Measurements from ENCODE around the gene PLXNC1. TPM values are rescaled to one million over a fixed set of nuclear protein-coding genes. Genes with fewer than 3 reads are reported as not detected.

Gene PLXNC1
- total RNA-seq, 1 experiment from 2014 or later = 0.30 TPM

GRCh38 chr12:94211021-94211420, 62.6 kb downstream of the PLXNC1 start:
- Histone ChIP-seq H3K9me3 (ENCODE audit: low read depth, low read length, poor library complexity, severe bottlenecking) (no peaks in the 10 kb centered on the region), H3K4me1 (ENCODE audit: insufficient read depth, low read length, poor library complexity, severe bottlenecking) (no peaks in the 10 kb centered on the region), H3K4me3 (ENCODE audit: low read depth, low read length, poor library complexity, severe bottlenecking) (no peak overlapping the region), H3K27me3 (replicated peaks; ENCODE audit: insufficient read depth, low read depth, low read length, poor library complexity) (no peaks in the 10 kb centered on the region), H3K27ac (ENCODE audit: low read depth, low read length, poor library complexity, severe bottlenecking) (no peak overlapping the region), H3K36me3 (ENCODE audit: insufficient read depth, low read length, poor library complexity, severe bottlenecking) (no peaks in the 10 kb centered on the region)
- no peak for DNase-seq (ENCODE audit: low spot score)
- TF ChIP-seq EZH2 (IDR thresholded peaks at IDR 0.05; ENCODE audit: borderline replicate concordance, low read depth, low read length, poor library complexity, severe bottlenecking) (no peak), CTCF (conservative IDR thresholded peaks at IDR 0.05; ENCODE audit: low read depth, low read length) (no peak)
- CTCF ChIA-PET = no interaction called here
- BruUV-seq (replicated peaks) = no TSS peak
- POLR2A ChIA-PET (ENCODE audit: low non-redundant PET) = no interaction called here
- intact Hi-C loops (cut with micrococcal nuclease; ENCODE audit: unreplicated experiment) = no loop called here

DNA sequence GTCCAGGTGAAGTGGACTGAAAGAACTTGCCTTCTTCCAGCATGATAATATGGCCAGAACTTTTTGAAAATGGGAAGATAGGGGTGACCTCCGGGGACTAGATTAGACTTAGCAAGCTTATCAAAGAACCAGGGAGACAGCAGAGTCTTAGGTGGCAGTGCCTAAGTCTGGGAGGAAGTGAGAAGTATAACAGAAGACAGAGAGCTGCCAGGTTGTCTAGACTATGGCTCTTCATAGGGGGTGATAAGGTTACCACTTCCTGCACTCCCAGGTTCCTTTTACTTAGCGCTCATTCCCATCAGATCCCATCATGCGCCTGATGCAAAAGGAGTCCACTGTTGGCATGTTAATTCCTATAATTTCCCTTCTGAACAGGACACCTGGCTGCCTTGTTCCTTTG, 69.9 kb downstream of the PLXNC1 start:
- H3K27ac ChIP-seq (ENCODE audit: low read depth, low read length, poor library complexity, severe bottlenecking) = no peak overlapping the region
- no peaks in the 10 kb centered on the region for H3K9me3 ChIP-seq (ENCODE audit: low read depth, low read length, poor library complexity, severe bottlenecking)
- H3K36me3 ChIP-seq (ENCODE audit: insufficient read depth, low read length, poor library complexity, severe bottlenecking) = no peaks in the 10 kb centered on the region
- H3K27me3 ChIP-seq (replicated peaks; ENCODE audit: insufficient read depth, low read depth, low read length, poor library complexity) = peaks cover 8% of the 10 kb centered on the region
- H3K4me1 ChIP-seq (ENCODE audit: insufficient read depth, low read length, poor library complexity, severe bottlenecking) = no peaks in the 10 kb centered on the region
- no peak overlapping the region for H3K4me3 ChIP-seq (ENCODE audit: low read depth, low read length, poor library complexity, severe bottlenecking)
- intact Hi-C loops (cut with micrococcal nuclease; ENCODE audit: unreplicated experiment) = no loop called here
- POLR2A ChIA-PET (ENCODE audit: low non-redundant PET) = no interaction called here
- DNase-seq (ENCODE audit: low spot score) = no peak
- no TSS peak for BruUV-seq (replicated peaks)
- no peak for TF ChIP-seq EZH2 (IDR thresholded peaks at IDR 0.05; ENCODE audit: borderline replicate concordance, low read depth, low read length, poor library complexity, severe bottlenecking)
- no peak for TF ChIP-seq CTCF (conservative IDR thresholded peaks at IDR 0.05; ENCODE audit: low read depth, low read length)
- CTCF ChIA-PET = no interaction called here

GRCh38 chr12:94219622-94220302, 71.4 kb downstream of the PLXNC1 start:
- ChIA-PET POLR2A (ENCODE audit: low non-redundant PET) (no interaction called here), CTCF (interaction anchor here (0.6 kb wide), 1 partner anchor 847 kb away, joined by 4 read pairs; no protein-coding TSS in a partner anchor)
- TF ChIP-seq CTCF (conservative IDR thresholded peaks at IDR 0.05; ENCODE audit: low read depth, low read length) = no peak
- no peak for TF ChIP-seq EZH2 (IDR thresholded peaks at IDR 0.05; ENCODE audit: borderline replicate concordance, low read depth, low read length, poor library complexity, severe bottlenecking)
- no peak for DNase-seq (ENCODE audit: low spot score)
- Histone ChIP-seq H3K27ac (ENCODE audit: low read depth, low read length, poor library complexity, severe bottlenecking) (no peak overlapping the region), H3K27me3 (replicated peaks; ENCODE audit: insufficient read depth, low read depth, low read length, poor library complexity) (peaks cover 12% of the 10 kb centered on the region), H3K4me3 (ENCODE audit: low read depth, low read length, poor library complexity, severe bottlenecking) (no peak overlapping the region), H3K4me1 (ENCODE audit: insufficient read depth, low read length, poor library complexity, severe bottlenecking) (no peaks in the 10 kb centered on the region), H3K9me3 (ENCODE audit: low read depth, low read length, poor library complexity, severe bottlenecking) (no peaks in the 10 kb centered on the region), H3K36me3 (ENCODE audit: insufficient read depth, low read length, poor library complexity, severe bottlenecking) (no peaks in the 10 kb centered on the region)
- BruUV-seq (replicated peaks) = no TSS peak
- intact Hi-C loops (cut with micrococcal nuclease; ENCODE audit: unreplicated experiment) = no loop called here
